B cell (primary cell): ENCODE results near the gene NEBL.

Source experiments
- CTCF ChIP-seq: fragments of 200-600 bp; IDR thresholded peaks from one replicate; pipeline ENCODE4 v1.8.0; 2022; ENCODE audit warnings: antibody characterized with exemption, mild to moderate bottlenecking
- EZH2 ChIP-seq: IDR thresholded peaks from 2 replicates; pipeline ENCODE4 v1.6.1; 2012; ENCODE audit warnings: borderline replicate concordance, low read depth, mild to moderate bottlenecking, moderate library complexity, low read length; ENCODE audit not compliant: insufficient read depth, poor library complexity, severe bottlenecking

DNA sequence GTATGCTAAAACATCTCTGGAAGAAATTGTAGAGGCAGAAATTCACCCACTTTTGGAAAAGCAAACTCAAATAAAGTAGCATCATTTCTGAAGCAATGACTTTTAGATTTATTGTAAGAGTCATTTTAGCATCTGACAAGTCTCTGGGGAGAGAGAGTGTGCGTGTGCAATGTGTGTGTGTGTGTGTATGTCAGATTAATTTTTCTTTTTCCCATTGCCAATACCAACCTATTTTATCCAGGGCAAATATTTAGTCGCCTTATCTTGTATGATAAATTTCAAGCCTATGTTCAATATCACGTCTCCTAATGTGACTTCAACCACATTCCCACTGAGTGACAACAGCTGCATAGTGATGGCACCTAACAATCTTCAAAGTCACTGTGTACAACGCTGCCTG lies 101.7 kb downstream of the NEBL start:
- TF ChIP-seq CTCF (no peak), EZH2 (no peak)
